ENCODE data around the gene PDE4C.

Gene PDE4C

GRCh38 chr19:18197306-18197705 lies 28.9 kb downstream of the PDE4C start:
- no peak overlapping the region for H3K27ac ChIP-seq
- TF ChIP-seq ZFX (IDR thresholded peaks at IDR 0.05; ENCODE audit: borderline replicate concordance) = no peak
- no peak for TF ChIP-seq CTCF (IDR thresholded peaks at IDR 0.05)

- TF ChIP-seq ZFX (IDR thresholded peaks at IDR 0.05; ENCODE audit: borderline replicate concordance) (no peak), CTCF (IDR thresholded peaks at IDR 0.05) (no peak)
- H3K27ac ChIP-seq = peak overlapping the region; percentile 90
These were observed 29.8 kb downstream of the PDE4C start for GRCh38 chr19:18196511-18196845.

GRCh38 chr19:18194554-18195238 lies 31.5 kb downstream of the PDE4C start:
- TF ChIP-seq CTCF (IDR thresholded peaks at IDR 0.05) (no peak), ZFX (IDR thresholded peaks at IDR 0.05; ENCODE audit: borderline replicate concordance) (no peak)
- H3K27ac ChIP-seq = peak overlapping the region; percentile 90

- peak overlapping the region; percentile 90 for H3K27ac ChIP-seq
- TF ChIP-seq ZFX (IDR thresholded peaks at IDR 0.05; ENCODE audit: borderline replicate concordance) (no peak), CTCF (IDR thresholded peaks at IDR 0.05) (no peak)
These were observed 32.1 kb downstream of the PDE4C start for GRCh38 chr19:18194181-18194530.

- TF ChIP-seq CTCF (IDR thresholded peaks at IDR 0.05) (peak; percentile 19; the same call in 1 of the 2 replicates), ZFX (IDR thresholded peaks at IDR 0.05; ENCODE audit: borderline replicate concordance) (no peak)
These were observed 32.7 kb downstream of the PDE4C start for GRCh38 chr19:18193388-18194180.

GRCh38 chr19:18192673-18193387 lies 33.4 kb downstream of the PDE4C start, which contains the start of gene MPV17L2:
Gene MPV17L2, plus strand, starts transcription at chr19:18193218. Its CDS starts 64 bp downstream, at chr19:18193282.
- TF ChIP-seq CTCF (IDR thresholded peaks at IDR 0.05) = no peak
- TF ChIP-seq ZFX (IDR thresholded peaks at IDR 0.05; ENCODE audit: borderline replicate concordance) = no peak
- peak within 1 kb of the TSS; percentile 90 for H3K27ac ChIP-seq

More at GRCh38 chr19:18193388-18194180, 32.7 kb downstream of the PDE4C start:
- H3K27ac ChIP-seq = peak overlapping the region; percentile 90

Measured in 22Rv1 (cell line).